NCI-H526 treated with DMSO at 0.1 percent for 48 hours (cell line): Measurements from ENCODE around the gene ANKZF1.
"Not testable (repeated sequence)": the region's sequence is repeated elsewhere in the genome, so short reads cannot be mapped to it uniquely, and the experiment has no call there.

Experiments
- DNase-seq: peaks from one replicate; lab custom pipeline; 2025; lab: John Stamatoyannopoulos, UW

ANKZF1 gene

GRCh38 chr2:219229305-219230058 is at the start of gene ANKZF1, which contains the start of gene ATG9A:
Gene ANKZF1, plus strand, starts transcription at chr2:219229806. Its CDS starts 452 bp downstream, at chr2:219230258.
Gene ATG9A, minus strand, starts transcription at chr2:219229636. Its CDS starts 1,612 bp downstream, at chr2:219228024.
- peak; percentile 98 for DNase-seq

GRCh38 chr2:219180961-219181360 is 48.6 kb upstream of the ANKZF1 start:
- DNase-seq, result no peak

GRCh38 chr2:219181531-219181930 is 48.1 kb upstream of the ANKZF1 start:
- no peak for DNase-seq

GRCh38 chr2:219182331-219183150 is 47.1 kb upstream of the ANKZF1 start:
- no peak for DNase-seq

GRCh38 chr2:219183151-219183772 is 46.3 kb upstream of the ANKZF1 start:
- no peak for DNase-seq

GRCh38 chr2:219184121-219184520 is 45.5 kb upstream of the ANKZF1 start:
- DNase-seq, result no peak

- DNase-seq, result no peak
Measured at GRCh38 chr2:219186754-219187456, 42.7 kb upstream of the ANKZF1 start.

GRCh38 chr2:219197388-219197787 is 32.2 kb upstream of the ANKZF1 start:
- no peak for DNase-seq

GRCh38 chr2:219198974-219199373 is 30.6 kb upstream of the ANKZF1 start:
- DNase-seq, result no peak

GRCh38 chr2:219199470-219200211 is 30.0 kb upstream of the ANKZF1 start:
- DNase-seq, result peak; percentile 19

- peak; percentile 29 for DNase-seq
Measured at GRCh38 chr2:219200502-219201326, 28.9 kb upstream of the ANKZF1 start.

- DNase-seq, result not testable (repeated sequence)
Measured at GRCh38 chr2:219201331-219201730, 28.3 kb upstream of the ANKZF1 start.

GRCh38 chr2:219204425-219205164 is 25.0 kb upstream of the ANKZF1 start:
- DNase-seq, result no peak

- DNase-seq, result no peak
Measured at GRCh38 chr2:219205165-219205538, 24.5 kb upstream of the ANKZF1 start.

- no peak for DNase-seq
Measured at GRCh38 chr2:219205981-219206327, 23.7 kb upstream of the ANKZF1 start.

- DNase-seq, result peak; percentile 82
Measured at GRCh38 chr2:219206328-219207133, 23.1 kb upstream of the ANKZF1 start, which contains the start of gene ZFAND2B. Gene ZFAND2B, plus strand, starts transcription at chr2:219206782. Its CDS starts 206 bp downstream, at chr2:219206988.

GRCh38 chr2:219207134-219207883 is 22.3 kb upstream of the ANKZF1 start:
- DNase-seq, result no peak
